ENCODE results near the gene SAMD1.

Gene SAMD1

DNA sequence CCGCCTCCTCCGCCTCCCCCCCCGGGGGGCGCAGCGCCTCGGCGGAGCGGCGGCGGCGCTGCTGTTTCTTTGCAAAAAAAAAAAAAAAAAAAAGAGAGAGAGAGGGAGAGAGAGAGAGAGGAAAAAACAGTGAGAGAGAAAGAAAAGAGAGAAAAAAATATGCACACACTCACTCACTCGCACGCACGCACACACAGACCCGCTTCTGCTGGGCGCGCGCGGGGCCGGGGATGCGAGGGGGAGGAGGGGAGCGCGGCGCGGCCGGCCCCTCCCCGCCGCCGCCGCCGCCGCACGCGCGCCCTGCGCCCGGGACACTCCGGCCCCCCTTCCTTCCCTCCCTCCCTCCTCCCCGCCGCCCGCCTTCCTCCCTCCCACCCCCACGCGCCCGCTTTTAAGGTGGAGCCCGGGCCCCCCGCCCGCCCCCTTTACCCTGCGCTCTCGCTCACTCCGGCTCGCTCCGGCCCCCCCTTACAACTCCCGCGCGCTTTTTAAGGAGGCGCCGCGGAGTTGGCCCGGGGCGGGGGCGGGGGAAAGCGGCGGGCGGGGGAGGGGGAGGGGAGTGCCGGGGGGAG is at the start of gene SAMD1:
SAMD1 (minus strand) TSS at position 243 of the 572 bp plus-strand sequence.
- FAIRE-seq (no peak), DNase-seq (ENCODE audit: insufficient read length, low spot score) (peak; percentile 81)

GRCh38 chr19:14139944-14140343 is 49.4 kb upstream of the SAMD1 start:
- DNase-seq (ENCODE audit: insufficient read length, low spot score) = no peak
- no peak for FAIRE-seq

GRCh38 chr19:14138576-14139265 is 48.2 kb upstream of the SAMD1 start:
- FAIRE-seq (no peak), DNase-seq (ENCODE audit: insufficient read length, low spot score) (no peak)

- FAIRE-seq (peak; percentile 95), DNase-seq (ENCODE audit: insufficient read length, low spot score) (peak; percentile 92)
Measured at GRCh38 chr19:14136509-14137281, 46.1 kb upstream of the SAMD1 start, which contains the start of gene ASF1B. TSS of gene ASF1B (minus strand) at chr19:14136589. CDS start at chr19:14136456, 133 bp downstream.

GRCh38 chr19:14135985-14136508 is 45.5 kb upstream of the SAMD1 start:
- FAIRE-seq = no peak

GRCh38 chr19:14135355-14135754 is 44.8 kb upstream of the SAMD1 start:
- FAIRE-seq = no peak
- no peak for DNase-seq (ENCODE audit: insufficient read length, low spot score)

More at GRCh38 chr19:14135985-14136508, 45.5 kb upstream of the SAMD1 start:
- no peak for DNase-seq (ENCODE audit: insufficient read length, low spot score)

DNA sequence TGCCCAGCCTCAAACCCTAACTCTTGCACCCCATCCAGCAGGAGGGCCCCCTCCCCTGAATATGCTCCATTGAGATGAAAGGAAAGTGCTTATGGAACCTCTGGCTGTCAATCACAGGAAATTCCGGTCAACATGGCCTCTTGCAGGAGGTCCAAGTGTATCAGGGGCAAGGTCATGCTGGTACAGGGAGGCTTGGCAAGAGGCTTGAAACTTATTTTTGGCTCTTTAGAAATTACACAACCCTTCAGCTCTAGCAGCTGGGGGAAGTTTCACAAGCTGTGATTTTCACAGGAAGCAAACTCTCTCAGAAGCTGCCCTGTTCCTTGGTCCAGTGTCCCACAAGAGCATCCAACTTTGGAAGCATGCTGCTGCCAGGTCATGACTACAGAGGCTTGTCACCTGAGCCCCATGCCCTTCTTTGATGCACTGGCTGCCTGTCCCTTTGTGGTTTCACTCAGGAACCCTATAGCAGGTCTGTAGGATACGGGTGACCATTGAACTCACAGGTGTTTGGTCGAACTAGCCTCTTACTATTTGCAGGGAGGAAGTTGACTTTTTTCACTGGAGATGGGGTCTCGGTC is 37.5 kb upstream of the SAMD1 start:
- FAIRE-seq (peak; percentile 31), DNase-seq (ENCODE audit: insufficient read length, low spot score) (no peak)

GRCh38 chr19:14127176-14127575 is 36.6 kb upstream of the SAMD1 start:
- DNase-seq (ENCODE audit: insufficient read length, low spot score) (no peak), FAIRE-seq (no peak)

GRCh38 chr19:14122924-14123323 is 32.4 kb upstream of the SAMD1 start:
- FAIRE-seq (no peak), DNase-seq (ENCODE audit: insufficient read length, low spot score) (no peak)

- DNase-seq (ENCODE audit: insufficient read length, low spot score) = no peak
- FAIRE-seq = no peak
Measured at GRCh38 chr19:14120497-14120780, 29.9 kb upstream of the SAMD1 start.

DNA sequence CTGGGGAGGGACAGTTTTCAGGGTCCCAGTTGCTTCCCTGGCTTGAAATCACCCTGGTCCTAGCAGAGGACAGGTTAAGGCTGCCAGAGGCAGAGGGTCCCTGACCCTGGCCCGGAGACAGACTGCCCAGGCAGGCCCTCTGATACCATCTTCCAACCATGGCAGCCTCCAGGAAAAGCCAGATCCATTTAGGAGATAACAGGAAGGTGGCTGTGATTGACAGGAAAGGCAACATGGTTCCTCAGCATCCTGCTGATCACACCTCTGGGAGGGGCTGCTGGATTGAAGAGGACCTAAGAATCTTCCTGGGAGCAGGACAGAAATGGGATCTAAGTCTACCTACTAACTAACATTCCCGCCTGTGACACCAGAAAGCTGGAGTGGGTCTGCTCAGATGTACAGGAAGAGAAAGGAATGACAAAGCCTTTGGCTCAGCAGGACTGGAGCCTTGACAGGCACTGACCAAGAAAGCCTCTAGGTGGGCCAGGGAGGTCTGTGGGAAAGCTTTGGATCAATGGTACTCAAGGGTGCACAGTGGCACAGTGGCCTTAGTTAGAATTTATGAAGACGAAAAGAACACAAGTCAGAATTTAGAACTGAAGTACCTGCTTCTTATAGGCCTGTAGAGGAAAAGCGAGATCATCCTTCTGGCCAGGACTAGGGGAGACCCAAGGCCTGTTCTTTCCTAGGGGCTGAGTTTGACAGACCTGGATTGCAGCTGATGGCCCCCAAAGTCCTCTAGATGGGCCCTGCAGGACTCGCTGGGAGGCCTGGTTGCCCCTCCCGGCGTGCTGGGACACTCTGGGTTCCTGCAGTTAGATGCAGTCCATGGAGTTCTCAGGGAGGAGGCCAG is 29.3 kb upstream of the SAMD1 start:
- no peak for FAIRE-seq

GRCh38 chr19:14119146-14119545 is 28.6 kb upstream of the SAMD1 start:
- DNase-seq (ENCODE audit: insufficient read length, low spot score) (no peak), FAIRE-seq (no peak)

More for the DNA sequence above, 29.3 kb upstream of the SAMD1 start:
- DNase-seq (ENCODE audit: insufficient read length, low spot score) = no peak

- FAIRE-seq (peak; percentile 48), DNase-seq (ENCODE audit: insufficient read length, low spot score) (no peak)
Measured at GRCh38 chr19:14118165-14119051, 27.9 kb upstream of the SAMD1 start.

DNA sequence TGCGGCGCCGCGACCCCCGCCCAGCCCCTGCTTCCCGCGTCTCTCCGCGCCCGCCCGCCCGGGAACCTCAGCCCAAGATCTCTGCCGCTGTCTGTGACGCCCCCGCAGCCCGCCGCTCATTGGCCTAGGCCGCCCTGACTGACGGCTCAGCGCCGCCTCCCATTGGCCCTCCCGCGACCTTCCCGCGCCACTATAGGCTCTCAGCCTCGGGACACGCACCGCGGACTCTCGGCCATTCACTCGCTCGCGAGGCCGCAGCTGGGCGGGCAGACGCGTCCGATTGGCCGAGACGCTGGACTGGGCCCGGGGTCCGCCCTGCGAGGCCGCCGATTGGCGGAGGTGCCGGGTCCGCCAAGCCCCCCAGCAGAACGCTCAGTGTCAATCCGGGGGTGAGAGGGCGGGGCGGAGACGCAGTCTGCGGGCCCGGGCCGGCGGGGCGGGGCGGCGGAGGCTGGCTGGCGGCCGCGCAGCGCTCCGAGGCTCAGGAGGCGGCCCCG is 27.2 kb upstream of the SAMD1 start, which contains the start of gene PRKACA:
PRKACA (minus strand) TSS at position 95 of the 497 bp plus-strand sequence. CDS start 215 bp downstream, outside the sequence.
- DNase-seq (ENCODE audit: insufficient read length, low spot score) (peak; percentile 100), FAIRE-seq (peak; percentile 97)

GRCh38 chr19:14116918-14117578 is 26.5 kb upstream of the SAMD1 start:
- DNase-seq (ENCODE audit: insufficient read length, low spot score) (no peak), FAIRE-seq (no peak)

DNA sequence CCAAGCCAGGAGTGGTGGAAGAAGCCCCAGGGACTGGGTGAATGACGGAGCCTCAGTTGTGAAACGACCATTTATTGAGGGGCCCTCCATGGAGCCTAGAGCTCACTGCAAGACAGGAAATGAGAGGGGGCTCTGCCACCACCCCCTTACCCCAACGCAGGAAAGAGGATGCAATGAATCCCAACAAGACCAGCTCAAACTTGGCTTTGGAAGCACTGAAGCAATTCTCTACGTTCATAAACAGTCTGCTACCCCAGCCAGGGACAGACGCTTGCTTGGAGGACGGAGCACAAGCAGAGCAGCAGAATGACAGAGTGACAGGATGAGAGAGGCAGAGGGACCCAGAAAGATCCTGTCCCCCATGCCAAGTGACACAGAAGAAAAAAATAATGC is 26.0 kb upstream of the SAMD1 start:
- no peak for DNase-seq (ENCODE audit: insufficient read length, low spot score)
- no peak for FAIRE-seq

GRCh38 chr19:14115756-14116155 is 25.2 kb upstream of the SAMD1 start:
- FAIRE-seq (no peak), DNase-seq (ENCODE audit: insufficient read length, low spot score) (no peak)

GRCh38 chr19:14114854-14115253 is 24.3 kb upstream of the SAMD1 start:
- DNase-seq (ENCODE audit: insufficient read length, low spot score) (no peak), FAIRE-seq (peak; percentile 70)

Data from GM19239 (cell line).